HG03103 (cell line): ENCODE measurements around the gene CLCN6.

ENCODE experiments used
- ATAC-seq: cut with Tn5 transposase; IDR thresholded peaks from one replicate; pipeline ENCODE4 v1.9.1; 2021; ENCODE audit warnings: low read depth; ENCODE audit not compliant: unreplicated experiment

Gene CLCN6

GRCh38 chr1:11823366-11824137, 17.6 kb downstream of the CLCN6 start:
- ATAC-seq = no peak

GRCh38 chr1:11825131-11825530, 19.1 kb downstream of the CLCN6 start:
- no peak for ATAC-seq

- no peak for ATAC-seq
Observed at GRCh38 chr1:11826946-11827345, 21.0 kb downstream of the CLCN6 start.

GRCh38 chr1:11828511-11828910, 22.5 kb downstream of the CLCN6 start:
- no peak for ATAC-seq

DNA sequence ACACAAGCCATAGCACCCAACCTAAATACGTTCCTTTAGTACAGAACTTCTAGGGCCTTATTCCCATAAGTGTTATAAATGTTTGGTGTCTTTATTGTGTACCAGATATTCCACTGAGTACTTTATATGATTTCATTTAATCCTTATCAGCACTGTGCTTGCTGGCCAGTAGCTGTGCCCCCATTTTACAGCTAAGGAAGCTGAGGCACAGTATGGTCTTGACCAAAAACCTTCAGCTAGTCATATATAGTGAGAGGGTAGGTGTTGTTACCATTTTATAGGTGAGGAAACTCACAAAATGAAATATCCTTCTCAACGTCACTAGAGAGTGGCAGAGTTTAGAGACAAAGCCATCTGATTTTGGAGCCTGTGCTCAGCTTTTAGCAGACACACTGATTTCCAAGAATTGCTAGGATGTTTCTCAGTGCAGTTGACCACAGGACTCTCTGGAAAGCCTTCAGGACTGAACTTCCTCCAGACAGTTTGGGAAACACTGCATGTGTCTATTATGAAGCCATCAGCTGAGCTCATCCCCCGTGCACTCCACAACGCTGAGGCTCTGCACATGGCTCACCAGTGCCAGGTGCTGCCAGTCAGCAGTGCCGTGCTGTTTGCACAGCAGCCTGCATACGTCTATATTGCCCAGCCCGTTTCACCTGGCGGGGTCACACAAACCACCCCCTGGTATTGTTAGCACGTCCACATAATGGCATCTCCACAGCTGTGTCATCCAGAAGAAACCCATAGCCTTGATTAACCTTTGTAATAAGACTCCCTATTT, 26.1 kb downstream of the CLCN6 start:
- ATAC-seq = no peak

- no peak for ATAC-seq
Observed at GRCh38 chr1:11833497-11833896, 27.5 kb downstream of the CLCN6 start.

GRCh38 chr1:11833900-11834299, 27.9 kb downstream of the CLCN6 start:
- no peak for ATAC-seq

GRCh38 chr1:11835441-11836225, 29.6 kb downstream of the CLCN6 start:
- ATAC-seq = no peak

- ATAC-seq = no peak
Observed at GRCh38 chr1:11836955-11837766, 31.2 kb downstream of the CLCN6 start.

DNA sequence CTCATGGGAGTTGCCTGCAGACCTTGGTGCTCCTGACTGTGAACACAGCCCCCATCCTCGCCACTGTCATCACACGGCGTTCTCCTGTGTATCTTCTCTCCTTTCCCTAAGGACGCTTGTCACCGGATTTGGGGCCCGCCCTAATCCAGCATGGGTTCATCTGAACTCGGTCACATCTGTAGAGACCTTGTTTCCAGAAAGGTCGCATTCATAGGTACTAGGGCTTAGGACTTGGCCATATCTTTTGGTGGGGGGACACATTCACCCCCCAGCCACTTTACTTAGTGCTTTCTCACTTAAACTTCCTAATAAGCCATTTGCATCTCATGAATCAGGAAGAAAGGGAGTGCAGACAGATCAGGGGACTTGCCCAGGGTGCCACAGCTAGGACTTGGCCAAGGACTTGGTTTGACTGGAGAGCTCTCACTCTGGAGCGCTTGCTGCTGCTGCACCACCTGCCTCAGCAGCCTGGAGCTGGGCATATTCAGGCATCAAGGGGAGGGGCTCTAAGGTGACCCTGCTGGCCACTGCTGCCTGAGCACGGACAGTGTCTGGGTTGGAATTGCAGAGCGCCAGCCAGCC, 31.9 kb downstream of the CLCN6 start:
- no peak for ATAC-seq

GRCh38 chr1:11838349-11839272, 32.6 kb downstream of the CLCN6 start:
- ATAC-seq = no peak

- no peak for ATAC-seq
Observed at GRCh38 chr1:11839727-11840705, 34.0 kb downstream of the CLCN6 start.

- no peak for ATAC-seq
Observed at GRCh38 chr1:11841245-11842153, 35.5 kb downstream of the CLCN6 start.

- peak; percentile 60 for ATAC-seq
Observed at GRCh38 chr1:11842154-11843041, 36.4 kb downstream of the CLCN6 start.

- ATAC-seq = no peak
Observed at GRCh38 chr1:11845641-11846335, 39.8 kb downstream of the CLCN6 start.
